Natural killer cell (primary cell): ENCODE measurements around the gene DSCAML1. TPM values are rescaled to one million over a fixed set of nuclear protein-coding genes. Genes with fewer than 3 reads are reported as not detected.

ENCODE experiments used
- ATAC-seq, 3 donors: fragments of 150-1000 bp in 2 of 3; fragments of 200-7000 bp in 1 of 3; cut with Tn5 transposase; 1 replicate in 1 of 3; 2 replicates in 2 of 3; pipeline ENCODE4 v1.10.0; 2021; ENCODE audit warnings: mild to moderate bottlenecking in 2 of 3, moderate library complexity in 2 of 3
- DNase-seq, 2 donors: peaks; one replicate each; pipeline versions ENCODE4 v3.0.0 to v3.0.0-alpha.2; 2013 to 2021; ENCODE audit warnings: mixed read lengths in 1 of 2
- H3K27ac ChIP-seq: one replicate; pipeline ENCODE4 v1.5.1; 2013; ENCODE audit warnings: mild to moderate bottlenecking, low read length
- H3K27me3 ChIP-seq: one replicate; pipeline ENCODE4 v1.6.1; 2013; ENCODE audit warnings: low read length; ENCODE audit not compliant: control insufficient read depth, insufficient read depth
- H3K36me3 ChIP-seq: one replicate; pipeline ENCODE4 v1.6.1; 2013; ENCODE audit warnings: low read length; ENCODE audit not compliant: control insufficient read depth, insufficient read depth
- H3K4me1 ChIP-seq: one replicate; pipeline ENCODE4 v1.6.1; 2013; ENCODE audit warnings: low read length; ENCODE audit not compliant: control insufficient read depth, insufficient read depth
- H3K4me3 ChIP-seq: one replicate; pipeline ENCODE4 v1.5.1; 2013; ENCODE audit warnings: low read length
- H3K9me3 ChIP-seq: one replicate; pipeline ENCODE4 v1.6.1; 2013; ENCODE audit warnings: low read length; ENCODE audit not compliant: control insufficient read depth, insufficient read depth
- H3K27ac Mint-ChIP-seq, 2 donors: one replicate each; pipeline ENCODE4 v1.8.0; 2022; ENCODE audit warnings: mild to moderate bottlenecking in 2 of 2, mixed read lengths in 2 of 2, moderate library complexity in 1 of 2
- H3K27me3 Mint-ChIP-seq, 2 donors: one replicate each; pipeline ENCODE4 v1.8.0; 2022; ENCODE audit warnings: low read depth in 2 of 2, mixed read lengths in 2 of 2
- H3K36me3 Mint-ChIP-seq: one replicate; pipeline ENCODE4 v1.8.0; 2022; ENCODE audit warnings: mixed read lengths
- H3K4me1 Mint-ChIP-seq, 2 donors: one replicate each; pipeline ENCODE4 v1.8.0; 2022; ENCODE audit warnings: mixed read lengths in 2 of 2
- H3K4me3 Mint-ChIP-seq: one replicate; pipeline ENCODE4 v1.8.0; 2022; ENCODE audit warnings: mild to moderate bottlenecking, moderate library complexity, mixed read lengths
- H3K9me3 Mint-ChIP-seq, 2 donors: one replicate each; pipeline ENCODE4 v1.8.0; 2022; ENCODE audit warnings: mixed read lengths in 2 of 2
- WGBS: methylation state at CpG from one replicate; pipeline ENCODE4 v1.1.7; 2013; ENCODE audit warnings: missing lambda C conversion rate; ENCODE audit not compliant: insufficient coverage; 5-methylcytosine and 5-hydroxymethylcytosine counted together
- intact Hi-C: fragments of 100-400 bp; cut with micrococcal nuclease; formaldehyde crosslinking; loops from one replicate; pipeline ENCODE4 v1.14.2; 2022
- total RNA-seq, 4 donors: library from RNA; stranded (reverse); fragments of 120-200 nt in 1 of 4; gene quantifications; one replicate each; pipeline versions ENCODE4 v1.2.3 to v1.2.4, GENCODE V29; 2013 to 2022
- TF ChIP-seq, protein P1 (sequence below): fragments of 200-600 bp; IDR thresholded peaks from one replicate; pipeline ENCODE4 v1.8.0; 2022; ENCODE audit warnings: antibody characterized with exemption

DSCAML1 gene
- total RNA-seq, 3 donors from 2014 or later (not counting 1 experiment from before 2014, with no cell fraction given): 0.66 TPM; not detected in 2

DNA sequence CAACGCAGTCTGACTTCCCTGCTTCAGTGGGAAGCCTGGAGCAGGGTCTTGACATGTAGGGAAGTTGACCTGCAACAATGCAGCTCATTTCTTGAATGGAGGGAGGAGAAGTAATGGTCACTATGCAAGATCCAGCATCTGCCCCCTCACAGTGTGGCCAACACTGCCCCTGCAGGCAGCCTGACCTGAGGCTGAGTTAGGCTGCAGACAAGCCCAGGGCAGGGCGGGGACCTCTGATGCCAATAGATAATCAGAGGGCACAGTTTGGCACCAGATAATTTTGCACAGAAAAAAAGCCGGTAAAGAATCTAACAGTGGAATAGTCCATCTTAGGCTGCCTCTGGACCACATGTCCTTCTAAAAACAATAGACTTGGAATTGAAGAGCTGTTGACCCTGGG, 182.3 kb downstream of the DSCAML1 start:
- no peak overlapping the region for H3K4me3 ChIP-seq
- no peak overlapping the region for H3K27ac Mint-ChIP-seq
- no peaks in the 10 kb centered on the region for H3K36me3 Mint-ChIP-seq
- no peak for ATAC-seq
- intact Hi-C loops: no loop called here
- H3K36me3 ChIP-seq: no peaks in the 10 kb centered on the region
- no peaks in the 10 kb centered on the region for H3K9me3 ChIP-seq
- H3K9me3 Mint-ChIP-seq: no peaks in the 10 kb centered on the region
- H3K27me3 ChIP-seq: no peaks in the 10 kb centered on the region
- 93% methylated on average over 3 of the region's 3 CpGs for WGBS
- no peak overlapping the region for H3K4me3 Mint-ChIP-seq
- no peak for DNase-seq
- peaks cover 19 to 37% of the 10 kb centered on the region in 2 donors for H3K27me3 Mint-ChIP-seq
- TF ChIP-seq, protein P1, sequence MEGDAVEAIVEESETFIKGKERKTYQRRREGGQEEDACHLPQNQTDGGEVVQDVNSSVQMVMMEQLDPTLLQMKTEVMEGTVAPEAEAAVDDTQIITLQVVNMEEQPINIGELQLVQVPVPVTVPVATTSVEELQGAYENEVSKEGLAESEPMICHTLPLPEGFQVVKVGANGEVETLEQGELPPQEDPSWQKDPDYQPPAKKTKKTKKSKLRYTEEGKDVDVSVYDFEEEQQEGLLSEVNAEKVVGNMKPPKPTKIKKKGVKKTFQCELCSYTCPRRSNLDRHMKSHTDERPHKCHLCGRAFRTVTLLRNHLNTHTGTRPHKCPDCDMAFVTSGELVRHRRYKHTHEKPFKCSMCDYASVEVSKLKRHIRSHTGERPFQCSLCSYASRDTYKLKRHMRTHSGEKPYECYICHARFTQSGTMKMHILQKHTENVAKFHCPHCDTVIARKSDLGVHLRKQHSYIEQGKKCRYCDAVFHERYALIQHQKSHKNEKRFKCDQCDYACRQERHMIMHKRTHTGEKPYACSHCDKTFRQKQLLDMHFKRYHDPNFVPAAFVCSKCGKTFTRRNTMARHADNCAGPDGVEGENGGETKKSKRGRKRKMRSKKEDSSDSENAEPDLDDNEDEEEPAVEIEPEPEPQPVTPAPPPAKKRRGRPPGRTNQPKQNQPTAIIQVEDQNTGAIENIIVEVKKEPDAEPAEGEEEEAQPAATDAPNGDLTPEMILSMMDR: no peak
- H3K27ac ChIP-seq: no peak overlapping the region
- no peaks in the 10 kb centered on the region for H3K4me1 ChIP-seq
- no peaks in the 10 kb centered on the region for H3K4me1 Mint-ChIP-seq

DNA sequence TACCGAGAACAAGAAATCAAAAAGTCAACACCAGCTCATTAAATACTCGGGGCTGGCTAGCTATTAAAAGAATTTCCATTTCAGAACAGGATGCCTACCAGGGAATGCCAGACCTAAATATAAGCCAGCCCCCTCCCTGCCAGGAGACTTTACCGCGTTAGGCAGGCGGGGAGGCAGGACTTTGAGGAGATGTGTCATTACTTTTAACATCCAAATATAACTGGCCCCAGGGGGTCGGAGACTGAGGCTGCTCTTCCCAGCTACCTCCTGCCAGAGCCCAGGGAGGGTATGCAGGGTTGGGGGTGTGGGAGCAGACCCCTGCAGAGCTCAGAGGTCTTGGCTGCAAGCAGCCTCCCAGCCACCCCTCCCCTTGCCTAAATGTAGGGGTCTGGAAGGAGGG, 183.5 kb downstream of the DSCAML1 start:
- H3K27ac ChIP-seq: no peak overlapping the region
- H3K27me3 Mint-ChIP-seq: peaks cover 22 to 37% of the 10 kb centered on the region in 2 donors
- TF ChIP-seq, protein P1: no peak
- H3K36me3 Mint-ChIP-seq: no peaks in the 10 kb centered on the region
- intact Hi-C loops: no loop called here
- H3K4me3 ChIP-seq: no peak overlapping the region
- WGBS: 82% methylated on average over 3 of the region's 6 CpGs
- H3K9me3 ChIP-seq: no peaks in the 10 kb centered on the region
- no peak overlapping the region for H3K4me3 Mint-ChIP-seq
- no peaks in the 10 kb centered on the region for H3K36me3 ChIP-seq
- ATAC-seq (no peak), DNase-seq (no peak)
- no peaks in the 10 kb centered on the region for H3K9me3 Mint-ChIP-seq
- H3K4me1 ChIP-seq: no peaks in the 10 kb centered on the region
- H3K27me3 ChIP-seq: no peaks in the 10 kb centered on the region
- no peaks in the 10 kb centered on the region for H3K4me1 Mint-ChIP-seq
- H3K27ac Mint-ChIP-seq: no peak overlapping the region

DNA sequence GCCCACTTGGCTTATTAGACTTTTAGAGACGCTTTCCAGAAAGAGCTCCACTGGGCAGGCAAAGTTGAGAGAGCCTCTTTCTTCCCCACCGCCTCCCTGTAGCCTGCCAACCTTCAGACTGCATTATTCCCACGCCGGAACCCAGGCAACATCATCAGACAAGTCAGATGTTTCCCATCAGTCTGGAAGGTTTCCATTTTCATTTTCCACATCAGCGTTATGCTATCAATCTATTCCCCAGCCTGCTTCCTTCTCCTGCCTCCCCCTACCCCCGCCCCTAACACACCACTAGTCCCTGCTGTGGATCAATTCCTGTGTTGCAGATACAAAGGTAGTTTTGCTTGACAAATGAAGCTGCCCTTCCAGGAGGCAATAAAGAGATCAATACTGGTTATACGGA, 184.8 kb downstream of the DSCAML1 start:
- intact Hi-C loops: no loop called here
- no peaks in the 10 kb centered on the region for H3K36me3 ChIP-seq
- no peak overlapping the region for H3K27ac ChIP-seq
- ATAC-seq: no peak
- H3K9me3 Mint-ChIP-seq: no peaks in the 10 kb centered on the region
- no peak for DNase-seq
- no peaks in the 10 kb centered on the region for H3K9me3 ChIP-seq
- H3K27ac Mint-ChIP-seq: no peak overlapping the region
- no peaks in the 10 kb centered on the region for H3K27me3 ChIP-seq
- no peak overlapping the region for H3K4me3 ChIP-seq
- H3K4me1 Mint-ChIP-seq: no peaks in the 10 kb centered on the region
- WGBS: 86% methylated on average over 6 of the region's 7 CpGs
- H3K4me3 Mint-ChIP-seq: no peak overlapping the region
- peaks cover 16 to 37% of the 10 kb centered on the region in 2 donors for H3K27me3 Mint-ChIP-seq
- no peaks in the 10 kb centered on the region for H3K36me3 Mint-ChIP-seq
- H3K4me1 ChIP-seq: no peaks in the 10 kb centered on the region
- TF ChIP-seq, protein P1: no peak

DNA sequence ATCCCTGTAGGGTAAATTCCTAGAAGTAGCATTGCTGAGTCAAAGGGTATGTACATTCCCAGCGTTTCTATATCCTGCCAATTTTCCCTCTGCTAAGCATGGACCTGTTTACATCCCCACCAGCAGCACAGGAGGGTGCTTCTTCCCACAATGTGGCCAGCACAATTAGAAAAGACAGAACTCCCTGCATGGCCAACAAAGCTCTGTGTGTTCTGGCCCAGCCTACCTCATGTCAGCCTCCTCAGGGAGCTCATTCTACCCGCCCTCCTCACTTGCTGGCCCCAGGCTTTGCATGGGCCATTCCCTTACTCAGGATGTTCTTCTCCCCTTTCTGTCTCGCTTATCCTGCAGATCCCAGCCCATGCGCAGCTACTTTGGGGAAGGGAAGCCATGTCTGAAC, 186.1 kb downstream of the DSCAML1 start:
- no peaks in the 10 kb centered on the region for H3K36me3 Mint-ChIP-seq
- 78% methylated on average over 4 of the region's 4 CpGs for WGBS

More for the DNA sequence above, 186.1 kb downstream of the DSCAML1 start:
- H3K27me3 Mint-ChIP-seq: peaks cover 17 to 44% of the 10 kb centered on the region in 2 donors
- no peaks in the 10 kb centered on the region for H3K36me3 ChIP-seq
- DNase-seq (no peak), ATAC-seq (no peak)
- H3K4me3 Mint-ChIP-seq: no peak overlapping the region
- H3K9me3 ChIP-seq: no peaks in the 10 kb centered on the region
- no peak overlapping the region for H3K27ac ChIP-seq
- H3K27ac Mint-ChIP-seq: no peak overlapping the region
- H3K9me3 Mint-ChIP-seq: no peaks in the 10 kb centered on the region
- H3K4me1 ChIP-seq: no peaks in the 10 kb centered on the region
- TF ChIP-seq, protein P1: no peak
- no peaks in the 10 kb centered on the region for H3K4me1 Mint-ChIP-seq
- H3K4me3 ChIP-seq: no peak overlapping the region
- no peaks in the 10 kb centered on the region for H3K27me3 ChIP-seq
- intact Hi-C loops: no loop called here
